Endothelial cell of umbilical vein (primary cell): ENCODE data around the gene TMEM120B. TPM values are rescaled to one million over a fixed set of nuclear protein-coding genes. Genes with fewer than 3 reads are reported as not detected.

Source experiments
- BruUV-seq: library from RNA; stranded (reverse); fragments of 400-500 nt; replicated peaks from 2 replicates; lab custom pipeline; 2021; lab: Mats Ljungman, UMichigan
- CTCF ChIA-PET: fragments of 300-600, 350-600 bp; sonication (Branson Sonifier 250); formaldehyde crosslinking; loops from one replicate; lab custom pipeline; 2021; ENCODE audit warnings: antibody characterized with exemption, inconsistent platforms; lab: Charles Lee
- POLR2A ChIA-PET: fragments of 300-600, 350-600 bp; sonication (Branson Sonifier 250); formaldehyde crosslinking; loops from one replicate; lab custom pipeline; 2021; ENCODE audit warnings: antibody characterized with exemption, inconsistent platforms; lab: Charles Lee
- DNase-seq: peaks from one replicate; pipeline ENCODE4 v3.0.0-alpha.2; 2011; ENCODE audit warnings: low read depth, low spot score
- FAIRE-seq: peaks from 2 replicates; lab custom pipeline; 2011; peaks lifted over from hg19 to GRCh38; lab: Jason Lieb, UNC
- H2AFZ ChIP-seq: 2 replicates; pipeline ENCODE4 v1.6.0; 2012; ENCODE audit warnings: low read depth, low read length, control low read depth, inconsistent platforms
- H3K27ac ChIP-seq: 2 replicates; pipeline ENCODE4 v1.5.1; 2011; ENCODE audit warnings: low read depth, mild to moderate bottlenecking, control low read depth, low read length, moderate library complexity; ENCODE audit not compliant: insufficient read depth
- H3K27me3 ChIP-seq, 2 experiments: 2 replicates each; pipeline versions ENCODE4 v1.6.0 to v1.6.1; 2011; ENCODE audit warnings: low read length in 2 of 2, mixed read lengths in 1 of 2; ENCODE audit not compliant: control insufficient read depth in 2 of 2, insufficient read depth in 2 of 2
- H3K36me3 ChIP-seq, 2 experiments: 2 replicates in 1 of 2; 3 replicates in 1 of 2; pipeline ENCODE4 v1.5.1; 2011; ENCODE audit warnings: low read length in 2 of 2, mild to moderate bottlenecking in 1 of 2, moderate library complexity in 1 of 2; ENCODE audit not compliant: control insufficient read depth in 2 of 2, insufficient read depth in 2 of 2; ENCODE audit errors: extremely low read depth in 1 of 2
- H3K4me1 ChIP-seq: 3 replicates; pipeline ENCODE4 v1.5.1; 2011; ENCODE audit warnings: mild to moderate bottlenecking, low read length; ENCODE audit not compliant: control insufficient read depth, insufficient read depth; ENCODE audit errors: extremely low read depth
- H3K4me2 ChIP-seq: 2 replicates; pipeline ENCODE4 v1.6.1; 2011; ENCODE audit warnings: low read length, control low read depth, mixed read lengths; ENCODE audit not compliant: insufficient read depth
- H3K4me3 ChIP-seq, 3 experiments: fragments of 200-600 bp in 1 of 3; sonication (generic), shearing (Covaris generic) in 1 of 3; replicated peaks in 1 of 3; 2 replicates each; pipeline ENCODE4 v1.5.1; 2011 to 2016; ENCODE audit warnings: control low read depth in 3 of 3, low read length in 3 of 3, mild to moderate bottlenecking in 2 of 3, inconsistent platforms in 1 of 3, low read depth in 1 of 3, moderate library complexity in 1 of 3; ENCODE audit not compliant: insufficient read depth in 1 of 3
- H3K79me2 ChIP-seq: 2 replicates; pipeline ENCODE4 v1.6.0; 2012; ENCODE audit warnings: low read length, inconsistent platforms; ENCODE audit not compliant: control insufficient read depth, insufficient read depth
- H3K9ac ChIP-seq: replicated peaks from 2 replicates; pipeline ENCODE3; 2011; ENCODE audit warnings: low read length, control low read depth; ENCODE audit not compliant: insufficient read depth; ENCODE audit errors: extremely low read depth
- H3K9me1 ChIP-seq: replicated peaks from 3 replicates; pipeline ENCODE4 v1.6.0; 2011; ENCODE audit warnings: mild to moderate bottlenecking, low read length; ENCODE audit not compliant: control insufficient read depth, insufficient read depth; ENCODE audit errors: extremely low read depth
- H3K9me3 ChIP-seq: replicated peaks from 2 replicates; pipeline ENCODE4 v1.5.1; 2012; ENCODE audit warnings: low read length, inconsistent platforms; ENCODE audit not compliant: control insufficient read depth, insufficient read depth
- H4K20me1 ChIP-seq: replicated peaks from 2 replicates; pipeline ENCODE3; 2011; ENCODE audit warnings: mild to moderate bottlenecking, low read length; ENCODE audit not compliant: control insufficient read depth, insufficient read depth; ENCODE audit errors: extremely low read depth
- CTCF ChIP-seq, 2 donors: IDR thresholded peaks; 1 replicate in 1 of 2; 2 replicates in 1 of 2; pipeline ENCODE4 v1.5.1; 2011; ENCODE audit warnings: low read length in 2 of 2, mild to moderate bottlenecking in 2 of 2, moderate library complexity in 2 of 2, control low read depth in 1 of 2, inconsistent platforms in 1 of 2, low read depth in 1 of 2; ENCODE audit not compliant: insufficient read depth in 1 of 2; ENCODE audit errors: extremely low read depth in 1 of 2
- EZH2 ChIP-seq: IDR thresholded peaks from 2 replicates; pipeline ENCODE4 v1.6.1; 2012; ENCODE audit warnings: borderline replicate concordance, low read depth, mild to moderate bottlenecking, moderate library complexity, low read length, inconsistent platforms; ENCODE audit not compliant: severe bottlenecking
- FOS ChIP-seq: IDR thresholded peaks from 2 replicates; pipeline ENCODE4 v1.6.1; 2011; ENCODE audit warnings: mild to moderate bottlenecking, low read length, moderate library complexity, borderline replicate concordance; ENCODE audit not compliant: insufficient read depth
- GATA2 ChIP-seq: IDR thresholded peaks from 2 replicates; pipeline ENCODE4 v1.7.0; 2011; ENCODE audit warnings: low read depth, mild to moderate bottlenecking, moderate library complexity, mixed read lengths, low read length; ENCODE audit not compliant: insufficient read length, insufficient read depth
- JUN ChIP-seq: IDR thresholded peaks from 2 replicates; pipeline ENCODE4 v1.6.1; 2011; ENCODE audit warnings: borderline replicate concordance, low read depth; ENCODE audit not compliant: insufficient read length, insufficient read depth
- MAX ChIP-seq: IDR thresholded peaks from 2 replicates; pipeline ENCODE4 v1.6.1; 2011; ENCODE audit not compliant: insufficient read depth, insufficient read length
- MYC ChIP-seq: IDR thresholded peaks from one replicate; pipeline ENCODE4 v1.6.1; 2011; ENCODE audit warnings: mild to moderate bottlenecking, low read depth, low read length
- POLR2A ChIP-seq: IDR thresholded peaks from 2 replicates; pipeline ENCODE4 v1.6.1; 2012; ENCODE audit warnings: low read depth, mild to moderate bottlenecking, control low read depth, low read length
- POLR2AphosphoS5 ChIP-seq: IDR thresholded peaks from 2 replicates; pipeline ENCODE4 v1.6.1; 2012; ENCODE audit warnings: low read depth, mild to moderate bottlenecking, control low read depth, low read length, moderate library complexity; ENCODE audit not compliant: insufficient read depth
- dilution Hi-C: fragments of 300-500 bp; cut with MboI; formaldehyde crosslinking; loops from one replicate; pipeline ENCODE4 v1.15.0; 2019; ENCODE audit warnings: low sequenced_read_pairs; ENCODE audit not compliant: extremely low pct_ligation_motif_present
- intact Hi-C: fragments of 100-400 bp; cut with micrococcal nuclease; formaldehyde crosslinking; loops from one replicate; pipeline ENCODE4 v1.10.0; 2022
- polyA plus RNA-seq, 4 experiments: library from polyadenylated mRNA; depleted of rRNA in 3 of 4; stranded (reverse) in 3 of 4; unstranded in 1 of 4; fragments of >200 nt; gene quantifications; 2 replicates each; pipeline versions ENCODE4 v1.2.1 to v1.2.3, GENCODE V29; 2011 to 2012; ENCODE audit warnings: missing spikeins in 1 of 4
- total RNA-seq: library from RNA; stranded (reverse); gene quantifications from 2 replicates; pipeline ENCODE4 v1.2.3, GENCODE V29; 2021

The TMEM120B gene
- total and polyA plus RNA-seq, 2 donors (not counting 3 experiments of a cell fraction or from before 2014, with no cell fraction given), result 10.4 to 12.8 TPM

- no peaks in the 10 kb centered on the region for H4K20me1 ChIP-seq
- no peak overlapping the region for H3K4me2 ChIP-seq
- TF ChIP-seq GATA2 (no peak), CTCF (IDR thresholded peaks at IDR 0.05; ENCODE audit: extremely low read depth in 1 of 2, insufficient read depth in 1 of 2, low read depth in 1 of 2, low read length in 2 of 2) (no peak), MAX (no peak)
- H3K9ac ChIP-seq, result no peak overlapping the region
- ChIA-PET POLR2A (no interaction called here), CTCF (no interaction called here)
- peaks cover 2 to 5% of the 10 kb centered on the region in 2 experiments for H3K27me3 ChIP-seq
- BruUV-seq, result no TSS peak
- no peak for DNase-seq
- no peaks in the 10 kb centered on the region for H3K9me3 ChIP-seq
- no peaks in the 10 kb centered on the region for H3K4me1 ChIP-seq
- FAIRE-seq, result no peak
- dilution Hi-C loops (no loop called here), intact Hi-C loops (no loop called here)
- no peaks in the 10 kb centered on the region for H3K9me1 ChIP-seq
- no peak overlapping the region for H2AFZ ChIP-seq
- no peaks in the 10 kb centered on the region for H3K36me3 ChIP-seq
- no peak overlapping the region for H3K4me3 ChIP-seq
- H3K79me2 ChIP-seq, result no peaks in the 10 kb centered on the region
- H3K27ac ChIP-seq, result no peak overlapping the region
Measured at GRCh38 chr12:121705514-121705913, 7.0 kb upstream of the TMEM120B start.

GRCh38 chr12:121708313-121709063, 4.1 kb upstream of the TMEM120B start:
- H3K4me1 ChIP-seq, result peaks cover 10% of the 10 kb centered on the region
- H3K36me3 ChIP-seq, result no peaks in the 10 kb centered on the region
- H3K9ac ChIP-seq, result no peak overlapping the region
- FAIRE-seq (no peak), DNase-seq (no peak)
- TF ChIP-seq MYC, result no peak
- no peak for TF ChIP-seq POLR2AphosphoS5
- TF ChIP-seq POLR2A, result no peak
- TF ChIP-seq MAX, result no peak
- no peak for TF ChIP-seq GATA2
- TF ChIP-seq EZH2, result no peak
- TF ChIP-seq CTCF (IDR thresholded peaks at IDR 0.05; ENCODE audit: extremely low read depth in 1 of 2, insufficient read depth in 1 of 2, low read depth in 1 of 2, low read length in 2 of 2), result no peak
- TF ChIP-seq FOS, result no peak
- no peak for TF ChIP-seq JUN
- dilution Hi-C loops, result no loop called here
- no peak overlapping the region for H3K4me2 ChIP-seq
- H3K79me2 ChIP-seq, result peaks cover 5% of the 10 kb centered on the region
- H3K27me3 ChIP-seq, result peaks cover 0 to 2% of the 10 kb centered on the region in 2 experiments
- no peak overlapping the region for H3K27ac ChIP-seq
- no peak overlapping the region for H2AFZ ChIP-seq
- no peaks in the 10 kb centered on the region for H4K20me1 ChIP-seq
- ChIA-PET CTCF (interaction anchor here (1.0 kb wide), 1 partner anchor 10 kb away, joined by 3 read pairs; no protein-coding TSS in a partner anchor), POLR2A (no interaction called here)
- H3K9me3 ChIP-seq, result no peaks in the 10 kb centered on the region
- no TSS peak for BruUV-seq
- no peak overlapping the region for H3K4me3 ChIP-seq
- H3K9me1 ChIP-seq, result no peaks in the 10 kb centered on the region
- intact Hi-C loops, result no loop called here
